Measurements from ENCODE around the gene FCHO1.

Gene FCHO1, protein sequence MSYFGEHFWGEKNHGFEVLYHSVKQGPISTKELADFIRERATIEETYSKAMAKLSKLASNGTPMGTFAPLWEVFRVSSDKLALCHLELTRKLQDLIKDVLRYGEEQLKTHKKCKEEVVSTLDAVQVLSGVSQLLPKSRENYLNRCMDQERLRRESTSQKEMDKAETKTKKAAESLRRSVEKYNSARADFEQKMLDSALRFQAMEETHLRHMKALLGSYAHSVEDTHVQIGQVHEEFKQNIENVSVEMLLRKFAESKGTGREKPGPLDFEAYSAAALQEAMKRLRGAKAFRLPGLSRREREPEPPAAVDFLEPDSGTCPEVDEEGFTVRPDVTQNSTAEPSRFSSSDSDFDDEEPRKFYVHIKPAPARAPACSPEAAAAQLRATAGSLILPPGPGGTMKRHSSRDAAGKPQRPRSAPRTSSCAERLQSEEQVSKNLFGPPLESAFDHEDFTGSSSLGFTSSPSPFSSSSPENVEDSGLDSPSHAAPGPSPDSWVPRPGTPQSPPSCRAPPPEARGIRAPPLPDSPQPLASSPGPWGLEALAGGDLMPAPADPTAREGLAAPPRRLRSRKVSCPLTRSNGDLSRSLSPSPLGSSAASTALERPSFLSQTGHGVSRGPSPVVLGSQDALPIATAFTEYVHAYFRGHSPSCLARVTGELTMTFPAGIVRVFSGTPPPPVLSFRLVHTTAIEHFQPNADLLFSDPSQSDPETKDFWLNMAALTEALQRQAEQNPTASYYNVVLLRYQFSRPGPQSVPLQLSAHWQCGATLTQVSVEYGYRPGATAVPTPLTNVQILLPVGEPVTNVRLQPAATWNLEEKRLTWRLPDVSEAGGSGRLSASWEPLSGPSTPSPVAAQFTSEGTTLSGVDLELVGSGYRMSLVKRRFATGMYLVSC

DNA sequence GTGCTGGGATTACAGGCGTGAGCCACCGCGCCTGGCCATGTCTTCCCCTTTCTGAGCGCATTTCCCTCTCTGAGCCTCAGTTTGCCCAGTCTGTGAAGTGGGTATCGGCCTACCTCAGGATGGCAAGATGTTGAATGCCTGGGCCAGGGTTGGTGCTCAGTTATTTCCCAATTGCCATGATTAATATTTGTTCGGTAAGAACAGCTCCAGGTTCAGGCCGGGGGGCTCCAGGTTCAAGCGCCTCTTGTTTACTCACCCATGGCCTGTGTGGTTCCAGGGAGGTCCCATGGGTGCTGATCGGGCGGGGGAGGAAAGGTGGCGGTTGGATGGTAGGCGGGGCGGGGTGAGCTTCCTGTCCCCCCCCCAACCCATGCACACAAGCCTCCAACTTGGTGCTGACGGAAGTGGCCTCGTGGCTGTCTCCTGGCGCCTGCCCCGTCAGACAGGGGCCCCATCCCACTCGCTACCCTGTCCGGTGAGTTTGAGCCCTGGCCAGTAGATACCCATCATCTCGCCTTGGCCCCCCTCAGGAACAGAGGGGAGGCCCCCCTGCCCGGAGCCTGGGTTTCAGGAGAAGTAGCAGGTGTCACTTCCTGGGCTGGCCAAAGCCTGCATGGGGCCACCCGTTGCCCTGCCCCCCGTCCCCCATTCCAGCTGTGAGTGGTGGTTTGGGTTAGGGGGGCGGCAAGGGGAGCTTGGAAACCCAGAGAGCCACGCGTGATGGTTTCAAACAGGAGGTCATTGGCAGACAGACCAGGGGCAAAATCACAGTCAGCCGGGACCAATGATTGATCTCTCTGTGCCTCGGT is at the start of gene FCHO1:
Gene FCHO1, plus strand, starts transcription at position 375 of the 809 bp plus-strand sequence. CDS start 3,688 bp downstream, outside the sequence.
- DNase-seq (ENCODE audit: low read depth), result peak; percentile 59

DNA sequence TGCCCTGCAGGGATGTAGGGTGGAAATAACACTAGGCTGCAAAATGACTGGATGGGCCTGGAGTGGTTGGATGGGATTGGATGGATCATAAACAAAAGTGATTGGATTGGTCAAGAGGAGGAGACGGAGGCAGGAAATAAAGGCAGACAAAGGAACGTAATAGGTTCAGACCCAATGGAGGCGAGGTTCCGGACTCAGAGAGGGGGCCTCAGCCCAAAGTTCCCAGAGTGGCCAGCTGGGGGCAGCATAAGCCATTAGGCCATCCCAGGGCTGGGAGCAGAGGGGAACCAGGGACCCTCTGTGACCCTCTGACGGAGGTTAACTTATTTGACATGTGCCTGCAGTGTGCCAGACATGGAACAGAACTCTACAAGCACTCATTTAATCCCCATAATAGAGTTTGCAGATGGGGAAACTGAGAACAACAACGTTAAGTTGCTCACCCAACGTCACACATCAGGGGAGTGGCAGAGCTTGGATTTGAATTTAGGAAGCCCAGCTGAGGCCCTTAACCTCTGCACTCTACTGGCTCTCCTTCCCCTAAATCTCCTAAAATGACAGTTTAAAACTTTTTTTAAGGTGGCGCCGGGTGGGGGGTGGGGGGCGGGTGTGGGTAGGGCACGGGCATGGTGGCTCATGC is 47.3 kb upstream of the FCHO1 start:
- peak; percentile 55 for DNase-seq (ENCODE audit: low read depth)

DNA sequence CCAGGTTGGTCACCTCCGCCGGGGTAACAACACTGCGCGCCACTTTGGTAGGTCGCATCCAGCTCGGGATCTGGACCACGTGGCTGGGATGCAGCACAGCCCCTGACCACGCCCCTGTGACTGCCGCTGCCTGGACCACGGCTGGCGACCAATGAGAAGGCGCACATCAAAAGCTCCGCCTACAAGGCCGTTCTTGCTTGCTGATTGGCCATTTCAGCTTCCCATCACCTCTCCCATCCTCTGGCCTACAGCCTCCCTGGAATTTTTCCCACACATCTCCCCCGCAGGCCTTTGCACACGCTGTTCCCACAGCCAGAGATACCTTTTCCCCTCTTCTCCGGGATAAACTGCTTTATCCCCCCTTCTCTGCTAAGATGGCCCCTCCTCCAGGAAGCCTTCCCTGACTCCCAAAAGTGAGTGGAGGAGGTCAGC is 44.5 kb upstream of the FCHO1 start:
- no peak for DNase-seq (ENCODE audit: low read depth)

DNA sequence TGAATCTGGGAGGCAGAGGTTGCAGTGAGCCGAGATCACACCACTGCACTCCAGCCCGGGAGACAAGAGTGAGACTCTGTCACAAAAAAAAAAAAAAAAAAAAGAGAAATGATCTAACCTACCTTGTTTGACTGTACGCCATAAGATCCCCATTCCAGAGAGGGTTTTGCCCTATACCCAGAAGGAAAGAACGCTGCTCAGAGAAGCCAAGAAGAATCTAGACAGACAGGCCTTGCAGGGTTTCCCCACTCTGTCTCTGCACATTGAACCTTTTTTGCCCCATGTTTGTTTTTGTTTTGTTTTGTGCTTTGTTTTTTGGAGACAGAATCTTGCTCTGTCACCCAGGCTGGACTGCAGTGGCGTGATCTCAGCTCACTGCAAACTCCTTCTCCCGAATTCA is 39.4 kb upstream of the FCHO1 start:
- DNase-seq (ENCODE audit: low read depth), result no peak

DNA sequence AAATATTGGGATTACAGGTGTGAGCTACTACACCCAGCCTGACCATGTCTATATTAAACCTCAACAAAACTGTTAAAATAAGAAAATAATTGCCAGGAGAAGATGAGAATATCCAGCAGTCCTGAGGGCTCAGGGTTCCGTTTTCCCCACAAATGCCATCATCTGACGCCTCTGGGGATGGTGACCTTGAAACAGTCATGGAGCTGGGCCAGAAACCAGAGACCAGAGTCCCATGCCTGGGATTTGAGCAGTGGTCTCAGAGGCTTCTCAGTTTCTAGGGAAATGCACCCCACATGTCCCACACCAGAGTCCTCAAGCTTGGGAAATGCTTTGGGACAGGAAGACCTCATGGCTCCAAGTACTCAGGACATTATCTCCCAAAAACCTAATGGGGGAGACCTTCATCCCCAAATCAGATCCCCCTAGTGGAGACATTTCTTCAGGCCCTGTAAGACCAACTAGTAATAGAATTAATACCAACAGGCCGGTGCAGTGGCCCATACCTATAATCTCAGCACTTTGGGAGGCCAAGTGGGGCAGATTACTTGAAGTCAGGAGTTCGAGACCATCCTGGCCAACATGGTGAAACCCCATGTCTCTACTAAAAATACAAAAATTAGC is 34.9 kb upstream of the FCHO1 start:
- DNase-seq (ENCODE audit: low read depth), result no peak

DNA sequence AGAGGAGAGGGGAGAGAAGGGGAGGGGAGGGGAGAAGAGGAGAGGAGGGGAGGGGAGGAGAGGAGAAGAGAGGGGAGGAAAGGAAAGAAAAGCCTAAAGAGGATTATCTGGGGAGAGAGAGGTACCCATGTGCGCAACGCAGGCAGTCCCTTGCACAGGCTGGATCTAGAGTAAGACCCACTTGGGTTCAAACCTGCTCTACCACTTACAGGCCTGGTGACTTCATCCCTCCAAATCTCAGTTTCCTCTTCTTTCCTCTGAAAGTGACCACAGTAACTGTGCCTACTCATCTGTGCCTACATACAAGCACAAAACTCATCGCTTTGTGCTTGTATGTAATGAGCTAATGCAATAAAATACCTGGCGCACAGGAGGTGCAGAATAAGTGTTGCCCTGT is 32.7 kb upstream of the FCHO1 start:
- no peak for DNase-seq (ENCODE audit: low read depth)

DNA sequence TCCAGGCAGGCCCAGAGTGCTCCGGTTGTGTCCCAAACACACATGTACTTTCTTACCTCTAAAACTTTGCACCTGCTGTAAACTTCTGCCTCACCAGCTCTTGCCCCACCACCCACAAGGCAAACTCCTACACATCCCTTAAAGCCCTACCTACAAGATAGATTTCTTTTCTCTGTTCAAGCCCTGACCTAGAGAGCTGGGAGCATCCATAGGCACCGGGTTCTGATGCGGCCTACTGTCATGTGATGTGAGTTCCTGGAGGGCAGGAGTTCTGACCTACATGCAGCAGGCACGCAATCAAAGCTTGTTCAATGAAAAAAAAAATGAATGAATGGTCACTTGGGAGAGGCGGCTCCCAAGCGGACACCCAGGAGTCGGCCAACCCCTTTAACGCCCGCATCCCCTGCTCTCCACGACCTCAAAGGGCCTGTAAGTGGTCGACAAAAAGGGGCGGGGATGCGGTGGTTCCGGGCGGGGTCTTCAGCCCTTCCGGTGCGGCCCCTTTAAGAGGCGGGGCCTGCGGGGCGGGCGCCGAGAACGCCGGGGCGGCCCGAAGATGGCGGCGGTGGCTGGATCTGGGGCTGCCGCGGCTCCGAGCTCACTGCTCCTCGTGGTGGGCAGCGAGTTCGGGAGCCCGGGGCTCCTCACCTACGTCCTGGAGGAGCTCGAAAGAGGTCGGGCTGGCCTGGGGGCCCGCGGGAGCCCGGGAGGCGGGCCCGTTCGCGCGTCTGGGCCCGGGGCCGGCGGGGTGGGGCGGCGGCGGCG is 32.1 kb upstream of the FCHO1 start, which contains the start of gene MAP1S:
Gene MAP1S, plus strand, starts transcription at position 534 of the 765 bp plus-strand sequence. Its CDS starts 23 bp downstream, at position 557.
- peak; percentile 42 for DNase-seq (ENCODE audit: low read depth)

DNA sequence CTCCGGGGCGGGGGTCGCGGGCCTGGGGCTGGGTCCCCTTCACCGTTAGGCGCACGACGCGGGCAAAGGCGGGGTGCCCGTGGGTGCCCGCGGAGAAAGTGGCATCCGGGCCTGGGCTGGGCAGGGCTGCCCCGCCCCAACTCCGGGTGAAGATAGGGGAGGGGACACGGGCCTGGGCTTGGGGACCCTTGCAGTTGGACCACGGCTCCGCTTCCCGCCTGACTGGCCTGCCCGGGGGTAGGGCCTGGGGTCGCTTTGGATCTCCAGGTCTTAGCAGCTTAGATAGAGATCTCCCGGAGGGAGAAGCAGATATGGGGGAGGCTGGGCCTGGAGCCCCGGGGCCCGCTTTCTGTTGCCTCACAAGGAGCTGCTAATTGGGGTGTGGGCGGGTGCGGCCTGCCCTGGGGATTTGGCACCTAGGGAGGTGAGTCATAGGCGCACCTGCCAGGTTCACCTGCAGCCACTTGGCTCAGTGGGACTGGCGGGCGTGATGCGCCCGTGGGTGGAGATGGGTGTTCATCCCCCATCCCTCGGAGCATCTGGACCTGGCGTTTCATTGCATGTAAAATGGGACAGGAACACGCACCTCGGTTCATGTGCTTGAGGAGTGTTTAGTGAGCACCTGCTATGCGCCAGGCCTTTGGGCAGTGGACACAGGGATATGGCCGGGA is 31.4 kb upstream of the FCHO1 start:
- no peak for DNase-seq (ENCODE audit: low read depth)

DNA sequence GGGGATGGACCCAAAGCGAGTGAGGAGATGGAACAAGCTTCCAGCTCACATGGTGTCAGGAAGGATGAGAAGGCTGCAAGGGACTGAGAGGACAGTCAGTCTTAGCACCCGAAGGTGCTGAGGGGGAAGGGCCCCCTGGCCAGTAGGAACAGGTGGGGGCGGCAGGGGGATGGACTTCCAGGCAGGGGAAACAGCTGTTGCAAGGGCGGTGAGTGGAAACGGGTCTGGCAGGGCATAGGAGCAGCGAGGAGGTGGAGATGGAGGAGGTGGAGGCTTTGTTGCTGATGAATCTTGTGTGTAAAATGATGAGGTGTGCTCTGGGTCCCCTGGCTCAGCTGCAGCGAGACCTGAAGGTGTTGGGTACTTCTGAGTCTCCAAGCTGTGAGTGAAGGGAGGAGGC is 30.8 kb upstream of the FCHO1 start:
- DNase-seq (ENCODE audit: low read depth), result no peak

DNA sequence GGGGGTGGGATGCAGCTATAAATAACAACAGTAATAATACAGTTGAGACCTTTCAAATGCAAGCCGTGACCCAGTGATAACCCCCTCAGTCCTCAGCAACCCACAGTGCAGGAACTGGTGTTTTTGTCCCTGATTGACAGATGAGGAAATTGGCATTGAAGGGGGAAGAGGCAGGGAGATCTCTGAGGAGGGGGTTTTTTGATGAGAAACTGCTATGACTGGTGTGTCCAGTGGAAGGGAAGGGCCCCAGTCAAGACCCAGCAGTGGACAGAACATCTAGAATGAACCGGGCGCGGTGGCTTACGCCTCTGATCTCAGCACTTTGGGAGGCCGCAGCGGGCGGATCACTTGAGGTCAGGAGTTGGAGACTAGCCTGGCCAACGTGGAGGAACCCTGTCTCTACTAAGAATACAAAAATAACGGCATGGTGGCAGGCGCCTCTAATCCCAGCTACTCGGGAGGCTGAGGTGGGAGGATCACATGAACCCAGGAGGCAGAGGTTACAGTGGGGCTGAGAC is 30.1 kb upstream of the FCHO1 start:
- no peak for DNase-seq (ENCODE audit: low read depth)

DNA sequence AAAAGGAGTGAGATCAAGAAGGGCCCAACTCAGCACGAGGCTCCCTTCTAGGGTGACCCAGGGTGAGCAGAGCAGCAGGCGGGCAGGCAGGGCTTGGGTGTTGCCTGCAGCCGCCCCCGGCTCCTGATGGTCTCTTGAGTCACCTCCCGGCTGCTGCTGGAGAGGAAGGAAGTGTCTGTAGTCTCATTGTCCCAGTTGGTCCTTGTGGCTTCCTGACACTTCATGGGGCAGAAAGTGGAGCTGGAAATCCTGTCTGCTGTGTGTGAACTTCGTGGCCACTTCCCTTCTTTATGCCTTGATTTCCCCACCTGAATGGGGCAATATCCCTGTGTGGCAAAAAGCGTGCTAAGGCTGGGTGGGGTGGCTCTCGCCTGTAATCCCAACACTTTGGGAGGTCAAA is 29.5 kb upstream of the FCHO1 start:
- DNase-seq (ENCODE audit: low read depth), result no peak

DNA sequence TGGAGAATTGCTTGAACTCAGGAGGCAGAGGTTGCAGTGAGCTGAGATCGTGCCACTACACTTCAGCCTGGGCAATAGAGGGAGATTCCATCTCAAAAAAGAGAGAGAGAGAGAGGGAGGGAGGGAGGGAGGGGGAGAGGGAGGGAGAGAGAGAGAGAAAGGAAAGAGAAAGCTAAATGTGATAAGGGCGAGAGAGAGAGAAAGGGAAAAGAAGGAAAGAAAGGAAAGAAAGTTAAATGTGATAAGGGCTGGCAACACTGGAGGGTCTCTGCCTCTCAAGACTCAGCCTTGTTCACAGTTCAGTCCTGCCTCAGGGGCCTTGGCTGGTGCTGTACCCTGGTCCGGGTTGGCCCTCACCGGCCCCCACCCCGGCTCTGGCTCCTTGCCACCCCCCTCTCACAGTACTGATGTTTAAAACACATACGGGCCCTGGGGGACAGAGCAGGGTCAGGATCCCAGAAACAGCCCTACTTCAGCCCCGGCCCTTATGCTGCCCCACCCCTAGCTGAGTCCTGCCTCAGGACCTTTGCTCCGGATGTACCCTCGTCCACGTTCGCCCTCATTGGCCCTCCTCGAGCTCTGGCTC is 28.5 kb upstream of the FCHO1 start:
- DNase-seq (ENCODE audit: low read depth), result no peak

DNA sequence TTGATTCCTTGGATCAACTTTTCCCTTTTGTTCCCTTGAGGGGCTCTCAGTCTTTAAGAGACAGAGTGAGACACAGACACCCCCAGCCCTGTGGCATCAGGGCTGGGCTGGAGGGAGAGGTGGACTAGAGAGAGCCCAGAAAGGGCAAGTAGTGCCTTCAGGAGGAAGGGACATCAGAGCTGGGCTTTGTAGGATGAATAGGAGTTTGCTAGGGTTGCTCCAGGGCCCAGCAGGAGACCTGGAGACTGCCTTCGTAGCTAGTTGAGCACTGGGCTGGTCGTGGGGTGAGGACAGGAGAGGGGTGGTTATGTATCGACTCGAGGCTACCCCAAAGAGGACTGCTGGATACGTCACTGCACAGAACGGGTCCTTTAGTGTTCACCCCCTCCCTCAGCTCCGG is 26.6 kb upstream of the FCHO1 start:
- DNase-seq (ENCODE audit: low read depth), result no peak

DNA sequence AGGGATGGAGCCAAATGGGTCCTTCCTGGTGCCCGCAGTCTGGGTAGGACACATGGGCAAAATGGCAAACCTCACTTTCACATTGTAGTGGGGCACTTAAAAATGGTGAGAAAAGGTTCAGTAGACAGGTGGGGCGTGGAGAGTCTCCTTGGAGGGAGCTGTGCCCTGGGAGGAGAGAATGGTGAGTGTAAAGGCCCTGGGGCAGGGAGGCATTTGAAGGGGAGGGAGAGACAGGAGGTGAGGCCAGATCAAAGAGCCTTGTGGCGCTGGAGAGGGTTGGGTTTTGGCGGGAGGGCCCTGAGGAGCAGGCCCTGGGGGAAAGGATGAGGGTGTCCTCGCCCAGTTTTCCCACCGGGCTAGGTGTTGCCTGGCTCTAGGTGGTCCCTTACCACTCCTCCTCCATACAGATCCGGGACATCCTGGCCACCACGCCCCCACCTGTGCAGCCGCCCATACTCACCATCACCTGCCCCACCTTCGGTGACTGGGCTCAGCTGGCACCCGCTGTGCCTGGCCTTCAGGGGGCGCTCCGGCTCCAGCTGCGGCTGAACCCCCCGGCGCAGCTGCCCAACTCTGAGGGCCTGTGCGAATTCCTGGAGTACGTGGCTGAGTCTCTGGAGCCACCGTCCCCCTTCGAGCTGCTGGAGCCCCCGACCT is 25.7 kb upstream of the FCHO1 start:
- DNase-seq (ENCODE audit: low read depth), result no peak

DNA sequence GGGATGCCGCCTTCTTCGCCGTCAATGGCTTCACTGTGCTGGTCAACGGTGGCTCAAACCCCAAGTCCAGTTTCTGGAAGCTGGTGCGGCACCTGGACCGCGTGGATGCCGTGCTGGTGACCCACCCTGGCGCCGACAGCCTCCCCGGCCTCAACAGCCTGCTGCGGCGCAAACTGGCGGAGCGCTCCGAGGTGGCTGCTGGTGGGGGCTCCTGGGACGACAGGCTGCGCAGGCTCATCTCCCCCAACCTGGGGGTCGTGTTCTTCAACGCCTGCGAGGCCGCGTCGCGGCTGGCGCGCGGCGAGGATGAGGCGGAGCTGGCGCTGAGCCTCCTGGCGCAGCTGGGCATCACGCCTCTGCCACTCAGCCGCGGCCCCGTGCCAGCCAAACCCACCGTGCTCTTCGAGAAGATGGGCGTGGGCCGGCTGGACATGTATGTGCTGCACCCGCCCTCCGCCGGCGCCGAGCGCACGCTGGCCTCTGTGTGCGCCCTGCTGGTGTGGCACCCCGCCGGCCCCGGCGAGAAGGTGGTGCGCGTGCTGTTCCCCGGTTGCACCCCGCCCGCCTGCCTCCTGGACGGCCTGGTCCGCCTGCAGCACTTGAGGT is 25.0 kb upstream of the FCHO1 start:
- no peak for DNase-seq (ENCODE audit: low read depth)

DNA sequence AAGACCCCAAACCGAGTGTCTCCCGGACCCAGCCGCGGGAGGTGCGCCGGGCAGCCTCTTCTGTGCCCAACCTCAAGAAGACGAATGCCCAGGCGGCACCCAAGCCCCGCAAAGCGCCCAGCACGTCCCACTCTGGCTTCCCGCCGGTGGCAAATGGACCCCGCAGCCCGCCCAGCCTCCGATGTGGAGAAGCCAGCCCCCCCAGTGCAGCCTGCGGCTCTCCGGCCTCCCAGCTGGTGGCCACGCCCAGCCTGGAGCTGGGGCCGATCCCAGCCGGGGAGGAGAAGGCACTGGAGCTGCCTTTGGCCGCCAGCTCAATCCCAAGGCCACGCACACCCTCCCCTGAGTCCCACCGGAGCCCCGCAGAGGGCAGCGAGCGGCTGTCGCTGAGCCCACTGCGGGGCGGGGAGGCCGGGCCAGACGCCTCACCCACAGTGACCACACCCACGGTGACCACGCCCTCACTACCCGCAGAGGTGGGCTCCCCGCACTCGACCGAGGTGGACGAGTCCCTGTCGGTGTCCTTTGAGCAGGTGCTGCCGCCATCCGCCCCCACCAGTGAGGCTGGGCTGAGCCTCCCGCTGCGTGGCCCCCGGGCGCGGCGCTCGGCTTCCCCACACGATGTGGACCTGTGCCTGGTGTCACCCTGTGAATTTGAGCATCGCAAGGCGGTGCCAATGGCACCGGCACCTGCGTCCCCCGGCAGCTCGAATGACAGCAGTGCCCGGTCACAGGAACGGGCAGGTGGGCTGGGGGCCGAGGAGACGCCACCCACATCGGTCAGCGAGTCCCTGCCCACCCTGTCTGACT is 24.1 kb upstream of the FCHO1 start:
- no peak for DNase-seq (ENCODE audit: low read depth)

DNA sequence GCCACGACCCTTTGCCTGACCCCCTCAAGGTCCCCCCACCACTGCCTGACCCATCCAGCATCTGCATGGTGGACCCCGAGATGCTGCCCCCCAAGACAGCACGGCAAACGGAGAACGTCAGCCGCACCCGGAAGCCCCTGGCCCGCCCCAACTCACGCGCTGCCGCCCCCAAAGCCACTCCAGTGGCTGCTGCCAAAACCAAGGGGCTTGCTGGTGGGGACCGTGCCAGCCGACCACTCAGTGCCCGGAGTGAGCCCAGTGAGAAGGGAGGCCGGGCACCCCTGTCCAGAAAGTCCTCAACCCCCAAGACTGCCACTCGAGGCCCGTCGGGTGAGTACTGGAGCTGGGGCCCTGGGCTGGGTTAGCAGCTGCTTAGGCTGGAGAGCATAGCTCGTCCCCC is 23.4 kb upstream of the FCHO1 start:
- DNase-seq (ENCODE audit: low read depth), result no peak
